ENCODE measurements around the gene ELOF1.

ELOF1 gene

DNA sequence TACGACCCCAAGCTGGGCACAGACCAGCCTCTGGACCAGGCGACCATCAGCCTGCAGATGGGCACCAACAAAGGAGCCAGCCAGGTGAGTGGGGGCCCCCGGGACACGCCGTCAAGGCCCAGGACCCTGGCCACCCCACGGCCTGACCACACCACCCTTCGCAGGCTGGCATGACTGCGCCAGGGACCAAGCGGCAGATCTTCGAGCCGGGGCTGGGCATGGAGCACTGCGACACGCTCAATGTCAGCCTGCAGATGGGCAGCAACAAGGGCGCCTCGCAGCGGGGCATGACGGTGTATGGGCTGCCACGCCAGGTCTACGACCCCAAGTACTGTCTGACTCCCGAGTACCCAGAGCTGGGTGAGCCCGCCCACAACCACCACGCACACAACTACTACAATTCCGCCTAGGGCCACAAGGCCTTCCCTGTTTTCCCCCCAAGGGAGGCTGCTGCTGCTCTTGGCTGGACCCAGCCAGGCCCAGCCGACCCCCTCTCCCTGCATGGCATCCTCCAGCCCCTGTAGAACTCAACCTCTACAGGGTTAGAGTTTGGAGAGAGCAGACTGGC lies 9.6 kb downstream of the ELOF1 start:
- no peak for DNase-seq (ENCODE audit: low read depth)
- no peak overlapping the region for H3K4me3 ChIP-seq (ENCODE audit: low read depth, low read length)
- TF ChIP-seq, protein P1, sequence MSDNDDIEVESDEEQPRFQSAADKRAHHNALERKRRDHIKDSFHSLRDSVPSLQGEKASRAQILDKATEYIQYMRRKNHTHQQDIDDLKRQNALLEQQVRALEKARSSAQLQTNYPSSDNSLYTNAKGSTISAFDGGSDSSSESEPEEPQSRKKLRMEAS (IDR thresholded peaks at IDR 0.05; ENCODE audit: low read depth, low read length): no peak
- TF ChIP-seq POLR2A (IDR thresholded peaks at IDR 0.05; ENCODE audit: extremely low read depth, insufficient read length) (no peak), MYC (IDR thresholded peaks at IDR 0.05; ENCODE audit: low read depth, low read length) (no peak)
- TF ChIP-seq, protein P2, sequence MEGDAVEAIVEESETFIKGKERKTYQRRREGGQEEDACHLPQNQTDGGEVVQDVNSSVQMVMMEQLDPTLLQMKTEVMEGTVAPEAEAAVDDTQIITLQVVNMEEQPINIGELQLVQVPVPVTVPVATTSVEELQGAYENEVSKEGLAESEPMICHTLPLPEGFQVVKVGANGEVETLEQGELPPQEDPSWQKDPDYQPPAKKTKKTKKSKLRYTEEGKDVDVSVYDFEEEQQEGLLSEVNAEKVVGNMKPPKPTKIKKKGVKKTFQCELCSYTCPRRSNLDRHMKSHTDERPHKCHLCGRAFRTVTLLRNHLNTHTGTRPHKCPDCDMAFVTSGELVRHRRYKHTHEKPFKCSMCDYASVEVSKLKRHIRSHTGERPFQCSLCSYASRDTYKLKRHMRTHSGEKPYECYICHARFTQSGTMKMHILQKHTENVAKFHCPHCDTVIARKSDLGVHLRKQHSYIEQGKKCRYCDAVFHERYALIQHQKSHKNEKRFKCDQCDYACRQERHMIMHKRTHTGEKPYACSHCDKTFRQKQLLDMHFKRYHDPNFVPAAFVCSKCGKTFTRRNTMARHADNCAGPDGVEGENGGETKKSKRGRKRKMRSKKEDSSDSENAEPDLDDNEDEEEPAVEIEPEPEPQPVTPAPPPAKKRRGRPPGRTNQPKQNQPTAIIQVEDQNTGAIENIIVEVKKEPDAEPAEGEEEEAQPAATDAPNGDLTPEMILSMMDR (IDR thresholded peaks at IDR 0.05; ENCODE audit: low read depth, low read length): no peak

DNA sequence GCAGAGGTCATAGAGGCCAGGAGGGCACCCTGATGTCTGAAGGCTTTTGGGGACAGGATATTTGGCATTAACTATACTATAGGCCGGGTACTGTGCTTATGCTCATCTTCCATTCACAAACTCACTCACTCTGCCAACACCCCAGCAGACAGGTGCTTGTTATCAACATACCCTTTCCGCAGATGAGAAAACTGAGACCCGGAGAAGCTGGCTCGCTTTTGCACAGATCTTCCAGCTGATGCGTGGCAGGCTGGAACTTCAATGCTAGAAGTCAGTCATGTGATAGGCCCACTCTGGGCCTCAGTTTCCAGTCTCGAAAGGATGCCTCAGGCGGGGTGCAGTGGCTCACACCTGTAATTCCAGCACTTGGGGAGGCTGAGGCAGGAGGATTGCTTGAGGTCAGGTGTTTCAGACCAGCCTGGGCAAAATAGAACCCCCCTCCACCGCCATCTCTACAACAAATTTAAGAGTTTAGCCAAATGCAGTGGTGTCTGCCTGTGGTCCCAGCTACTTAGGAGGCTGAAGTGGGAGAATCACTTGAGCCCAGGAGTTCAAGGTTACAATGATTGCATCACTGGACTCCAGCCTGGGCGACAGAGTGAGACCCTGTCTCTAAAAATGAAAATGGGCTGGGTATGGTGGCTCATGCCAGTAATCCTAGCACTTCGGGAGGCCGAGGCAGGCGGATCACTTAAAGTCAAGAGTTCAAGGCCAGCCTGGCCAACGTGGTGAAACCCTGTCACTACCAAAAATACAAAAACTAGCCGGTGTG lies 10.9 kb downstream of the ELOF1 start:
- TF ChIP-seq MYC (IDR thresholded peaks at IDR 0.05; ENCODE audit: low read depth, low read length): no peak
- TF ChIP-seq, protein P1 (IDR thresholded peaks at IDR 0.05; ENCODE audit: low read depth, low read length): no peak
- no peak for TF ChIP-seq POLR2A (IDR thresholded peaks at IDR 0.05; ENCODE audit: extremely low read depth, insufficient read length)
- TF ChIP-seq, protein P2 (IDR thresholded peaks at IDR 0.05; ENCODE audit: low read depth, low read length): no peak
- H3K4me3 ChIP-seq (ENCODE audit: low read depth, low read length): no peak overlapping the region
- DNase-seq (ENCODE audit: low read depth): no peak

DNA sequence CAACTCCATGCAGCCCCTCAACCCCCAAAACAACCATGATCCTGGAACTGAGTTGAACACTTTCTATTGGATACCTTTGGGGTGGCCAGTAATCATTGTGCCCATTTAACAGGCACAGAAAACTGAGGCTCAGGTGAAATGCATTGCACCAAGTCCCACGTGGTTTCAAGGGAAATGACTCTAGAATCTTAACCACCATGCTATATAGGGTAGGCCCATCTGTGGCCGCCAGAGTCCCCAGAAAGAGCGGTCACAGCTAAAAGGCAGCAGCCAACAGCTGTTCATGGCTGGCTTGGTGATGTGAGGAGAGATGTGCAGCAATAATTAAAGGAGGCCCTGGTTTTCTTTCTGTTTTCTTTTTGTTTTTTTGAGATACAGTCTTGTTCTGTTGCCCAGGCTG lies 17.8 kb downstream of the ELOF1 start:
- DNase-seq (ENCODE audit: low read depth): no peak
- no peak overlapping the region for H3K4me3 ChIP-seq (ENCODE audit: low read depth, low read length)
- TF ChIP-seq, protein P2 (IDR thresholded peaks at IDR 0.05; ENCODE audit: low read depth, low read length): no peak
- TF ChIP-seq, protein P1 (IDR thresholded peaks at IDR 0.05; ENCODE audit: low read depth, low read length): 0 out of 2 replicates have a peak, but pooled peaks have one; percentile 29

DNA sequence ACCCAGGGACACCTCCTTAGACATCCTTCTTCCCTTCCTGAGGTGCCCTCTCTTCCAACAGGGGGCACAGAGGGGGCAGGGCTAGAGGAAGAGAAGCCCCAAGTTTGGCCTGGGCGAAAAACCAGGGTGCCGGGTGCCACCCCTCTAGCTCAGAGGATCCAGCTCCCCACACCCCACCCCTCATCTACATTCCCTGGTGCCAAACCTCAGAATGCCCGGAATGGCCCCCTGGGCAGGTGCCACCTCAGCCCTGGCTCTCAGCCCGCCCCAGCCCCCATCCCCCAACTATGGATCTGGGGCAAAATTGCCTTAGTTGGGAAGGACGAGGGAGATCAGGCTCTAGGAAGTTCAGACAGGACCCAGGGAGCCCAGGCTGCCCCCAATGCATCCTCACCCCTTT lies 18.4 kb downstream of the ELOF1 start:
- H3K4me3 ChIP-seq (ENCODE audit: low read depth, low read length): no peak overlapping the region
- no peak for DNase-seq (ENCODE audit: low read depth)
- TF ChIP-seq MYC (IDR thresholded peaks at IDR 0.05; ENCODE audit: low read depth, low read length): no peak
- TF ChIP-seq, protein P1 (IDR thresholded peaks at IDR 0.05; ENCODE audit: low read depth, low read length): no peak
- no peak for TF ChIP-seq POLR2A (IDR thresholded peaks at IDR 0.05; ENCODE audit: extremely low read depth, insufficient read length)
- TF ChIP-seq, protein P2 (IDR thresholded peaks at IDR 0.05; ENCODE audit: low read depth, low read length): no peak

DNA sequence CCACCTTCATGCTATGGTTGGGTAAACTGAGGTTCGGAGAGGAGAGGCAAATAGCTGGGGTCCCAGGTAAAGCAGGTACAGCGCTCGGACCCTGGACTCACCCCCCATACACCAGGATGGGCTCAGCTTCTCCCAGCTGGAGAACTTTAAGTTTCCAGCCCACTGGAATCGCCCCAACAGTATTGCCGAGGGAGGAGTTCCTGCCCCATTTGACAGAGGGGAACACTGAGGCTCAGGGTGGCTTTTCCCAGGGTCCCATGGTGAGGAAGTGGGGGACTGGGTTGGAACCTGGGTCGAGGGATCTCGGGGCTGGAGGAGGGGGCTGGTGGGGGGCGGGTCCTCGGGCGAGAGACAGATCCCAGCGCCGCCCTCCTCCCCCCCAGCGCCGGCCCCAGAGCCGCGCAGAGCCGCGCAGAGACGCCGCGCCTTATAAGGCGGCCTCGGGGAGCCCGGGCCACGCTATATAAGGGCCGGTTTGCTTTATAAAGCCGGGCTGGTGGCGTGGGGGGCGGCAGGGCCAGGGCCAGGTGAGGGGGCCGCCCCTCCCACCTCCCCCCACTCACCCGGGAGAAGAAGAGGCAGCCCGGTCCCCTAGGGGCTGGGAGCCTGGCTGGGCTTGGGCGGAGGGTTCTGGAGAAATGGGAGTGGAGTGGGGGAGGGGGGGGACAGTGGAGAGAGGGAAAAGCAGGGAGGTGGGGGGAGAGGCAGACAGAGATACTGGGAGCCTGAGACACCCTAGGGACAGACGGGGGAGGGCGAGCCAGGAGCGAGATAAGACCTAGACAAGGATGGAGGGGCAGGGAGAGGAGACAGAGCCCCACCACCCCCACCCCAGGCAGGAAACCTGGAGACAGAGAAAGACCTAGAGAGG lies 19.3 kb downstream of the ELOF1 start:
- no peak for DNase-seq (ENCODE audit: low read depth)
- TF ChIP-seq, protein P1 (IDR thresholded peaks at IDR 0.05; ENCODE audit: low read depth, low read length): no peak
- TF ChIP-seq MYC (IDR thresholded peaks at IDR 0.05; ENCODE audit: low read depth, low read length) (no peak), POLR2A (IDR thresholded peaks at IDR 0.05; ENCODE audit: extremely low read depth, insufficient read length) (no peak)
- TF ChIP-seq, protein P2 (IDR thresholded peaks at IDR 0.05; ENCODE audit: low read depth, low read length): no peak
- no peak overlapping the region for H3K4me3 ChIP-seq (ENCODE audit: low read depth, low read length)

Data from NB4 (cell line).